OCI-LY7 (cell line): ENCODE data around the gene CDKL2.
"Not testable (repeated sequence)": the region's sequence is repeated elsewhere in the genome, so short reads cannot be mapped to it uniquely, and the experiment has no call there.

ENCODE experiments used
- CTCF ChIP-seq: fragments of 200-600 bp; sonication (generic); conservative IDR thresholded peaks from 2 replicates; pipeline ENCODE4 v1.5.1; 2014; ENCODE audit warnings: mild to moderate bottlenecking, antibody characterized with exemption, low read length, moderate library complexity, mixed read lengths
- EZH2phosphoT487 ChIP-seq: fragments of 200-600 bp; sonication (generic); IDR thresholded peaks from 2 replicates; pipeline ENCODE4 v1.6.1; 2018; ENCODE audit warnings: low read depth, borderline replicate concordance, mild to moderate bottlenecking, mixed run types, antibody characterized with exemption, low read length, moderate library complexity, mixed read lengths

- TF ChIP-seq CTCF, EZH2phosphoT487: not testable (repeated sequence)
These were observed 34.3 kb upstream of the CDKL2 start for GRCh38 chr4:75664604-75665003.
